Measurements from ENCODE around the gene COLEC12.

Gene COLEC12

GRCh38 chr18:269480-270095 lies 230.9 kb downstream of the COLEC12 start:
- no peak for DNase-seq

DNA sequence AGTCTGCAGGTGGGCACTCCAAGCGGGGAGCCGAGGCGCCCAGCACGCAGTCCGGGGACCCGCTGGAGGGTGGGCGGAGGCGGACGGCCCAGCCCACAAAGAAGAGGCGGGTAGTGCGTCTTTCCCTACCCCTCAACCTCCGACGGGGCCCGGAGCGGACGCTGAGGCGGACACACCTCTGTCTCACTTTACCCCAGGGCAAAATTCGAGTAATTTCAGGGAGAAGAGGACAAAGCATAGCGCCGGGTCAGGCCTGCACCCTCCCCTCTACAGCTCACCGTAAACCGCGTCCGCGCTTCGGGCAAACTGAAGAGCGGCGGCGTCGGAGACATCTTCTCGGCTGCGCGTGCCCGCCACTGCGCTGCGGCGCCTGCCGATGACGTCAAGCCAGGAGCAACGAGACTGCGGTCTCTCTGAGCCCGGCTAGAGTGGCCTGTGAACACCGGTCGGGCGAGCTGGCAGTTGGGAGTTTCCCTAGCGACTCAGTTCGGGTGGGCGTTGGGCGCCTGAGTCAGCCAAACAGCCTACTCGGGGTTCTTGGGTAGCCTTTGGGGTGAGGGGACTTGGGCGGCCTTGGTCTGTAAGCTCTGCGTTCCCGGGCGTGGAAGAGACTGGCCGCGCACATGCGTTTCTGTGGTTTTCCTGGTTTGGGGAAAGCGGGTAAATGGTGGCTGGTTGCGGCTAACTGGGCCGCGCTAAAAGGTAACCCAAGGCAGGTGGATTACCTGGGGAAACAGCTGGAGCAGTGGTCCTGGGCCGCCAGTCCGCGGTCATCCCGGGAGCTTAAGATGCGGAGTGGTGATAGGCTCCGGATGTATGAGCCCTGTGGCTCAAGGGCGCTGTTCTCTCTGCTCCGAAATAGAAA lies 232.6 kb downstream of the COLEC12 start, which contains the start of gene THOC1:
TSS of gene THOC1 (minus strand) at position 360 of the 865 bp plus-strand sequence. CDS start at position 332, 28 bp downstream.
- DNase-seq: peak; percentile 93

GRCh38 chr18:267380-267687 lies 233.2 kb downstream of the COLEC12 start:
- DNase-seq: no peak

Measured in fibroblast of skin of abdomen (primary cell).